ENCODE results near the gene ANGPTL2.
"Not testable (repeated sequence)": the region's sequence is repeated elsewhere in the genome, so short reads cannot be mapped to it uniquely, and the experiment has no call there.

The ANGPTL2 gene, protein sequence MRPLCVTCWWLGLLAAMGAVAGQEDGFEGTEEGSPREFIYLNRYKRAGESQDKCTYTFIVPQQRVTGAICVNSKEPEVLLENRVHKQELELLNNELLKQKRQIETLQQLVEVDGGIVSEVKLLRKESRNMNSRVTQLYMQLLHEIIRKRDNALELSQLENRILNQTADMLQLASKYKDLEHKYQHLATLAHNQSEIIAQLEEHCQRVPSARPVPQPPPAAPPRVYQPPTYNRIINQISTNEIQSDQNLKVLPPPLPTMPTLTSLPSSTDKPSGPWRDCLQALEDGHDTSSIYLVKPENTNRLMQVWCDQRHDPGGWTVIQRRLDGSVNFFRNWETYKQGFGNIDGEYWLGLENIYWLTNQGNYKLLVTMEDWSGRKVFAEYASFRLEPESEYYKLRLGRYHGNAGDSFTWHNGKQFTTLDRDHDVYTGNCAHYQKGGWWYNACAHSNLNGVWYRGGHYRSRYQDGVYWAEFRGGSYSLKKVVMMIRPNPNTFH

GRCh38 chr9:127122176-127123063 lies at the start of gene ANGPTL2:
ANGPTL2 (minus strand) TSS chr9:127122635; CDS start chr9:127108731, 13,904 bp downstream.
- in situ Hi-C loops (cut with MboI; ENCODE audit: low pct_unique_long_range_greater_than_20kb, low sequenced_read_pairs), result no loop called here
- DNase-seq, result peak; percentile 18

DNA sequence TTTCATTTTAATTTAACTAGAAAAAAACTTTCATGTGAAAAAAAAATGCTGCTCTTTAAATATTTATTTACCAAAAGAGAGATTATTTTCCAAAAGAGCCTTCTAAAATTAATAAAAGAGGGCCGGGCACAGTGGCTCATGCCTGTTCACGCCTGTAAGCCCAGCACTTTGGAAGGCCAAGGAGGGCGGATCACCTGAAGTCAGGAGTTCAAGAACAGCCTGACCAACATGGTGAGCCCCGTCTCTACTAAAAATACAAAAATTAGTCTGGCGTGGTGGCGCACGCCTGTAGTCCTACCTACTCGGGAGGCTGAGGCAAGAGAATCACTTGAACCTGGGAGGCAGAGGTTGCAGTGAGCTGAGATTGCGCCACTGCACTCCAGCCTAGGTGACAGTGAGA lies 48.9 kb upstream of the ANGPTL2 start:
- DNase-seq; in situ Hi-C loops (cut with MboI; ENCODE audit: low pct_unique_long_range_greater_than_20kb, low sequenced_read_pairs): not testable (repeated sequence)

- in situ Hi-C loops (cut with MboI; ENCODE audit: low pct_unique_long_range_greater_than_20kb, low sequenced_read_pairs), result no loop called here
- no peak for DNase-seq
These were observed 48.2 kb upstream of the ANGPTL2 start for GRCh38 chr9:127170652-127171051.

DNA sequence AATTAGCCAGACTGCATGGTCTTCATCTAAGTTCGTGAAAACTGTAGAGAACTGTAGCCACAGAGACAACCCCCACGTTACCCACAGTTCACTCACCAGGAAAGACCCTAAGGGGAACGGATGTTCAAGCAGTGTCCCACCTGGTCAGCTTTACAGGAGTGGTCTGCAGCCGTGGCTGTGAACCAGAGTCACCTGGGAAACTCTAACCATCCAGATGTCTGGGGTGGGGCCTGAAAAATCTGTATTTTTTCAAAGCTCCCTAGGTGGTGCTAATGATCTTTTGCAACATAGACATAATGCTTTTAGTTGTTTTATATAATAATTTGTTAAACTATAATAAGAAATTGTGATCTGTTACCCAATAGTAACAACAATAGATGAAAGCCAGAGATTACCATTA lies 47.7 kb upstream of the ANGPTL2 start:
- in situ Hi-C loops (cut with MboI; ENCODE audit: low pct_unique_long_range_greater_than_20kb, low sequenced_read_pairs), result no loop called here
- DNase-seq, result no peak

DNA sequence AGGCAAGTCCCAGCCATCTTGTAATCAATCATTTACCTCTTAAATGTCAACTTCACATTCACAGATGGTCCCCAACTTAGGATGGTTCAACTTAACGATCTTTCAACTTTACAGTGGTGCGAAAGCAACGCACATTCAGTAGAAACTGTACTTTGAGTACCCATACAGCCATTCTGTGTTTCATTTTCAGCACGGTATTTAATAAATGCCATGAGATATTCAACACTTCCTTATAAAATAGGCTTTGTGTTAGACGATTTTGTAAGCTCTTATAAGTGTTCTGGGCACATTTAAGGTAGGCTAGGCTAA lies 47.1 kb upstream of the ANGPTL2 start:
- DNase-seq, result no peak
- in situ Hi-C loops (cut with MboI; ENCODE audit: low pct_unique_long_range_greater_than_20kb, low sequenced_read_pairs), result no loop called here

- in situ Hi-C loops (cut with MboI; ENCODE audit: low pct_unique_long_range_greater_than_20kb, low sequenced_read_pairs), result no loop called here
- no peak for DNase-seq
These were observed 46.5 kb upstream of the ANGPTL2 start for GRCh38 chr9:127168756-127169574.

GRCh38 chr9:127167560-127168326 lies 45.3 kb upstream of the ANGPTL2 start:
- in situ Hi-C loops (cut with MboI; ENCODE audit: low pct_unique_long_range_greater_than_20kb, low sequenced_read_pairs), result no loop called here
- no peak for DNase-seq

DNA sequence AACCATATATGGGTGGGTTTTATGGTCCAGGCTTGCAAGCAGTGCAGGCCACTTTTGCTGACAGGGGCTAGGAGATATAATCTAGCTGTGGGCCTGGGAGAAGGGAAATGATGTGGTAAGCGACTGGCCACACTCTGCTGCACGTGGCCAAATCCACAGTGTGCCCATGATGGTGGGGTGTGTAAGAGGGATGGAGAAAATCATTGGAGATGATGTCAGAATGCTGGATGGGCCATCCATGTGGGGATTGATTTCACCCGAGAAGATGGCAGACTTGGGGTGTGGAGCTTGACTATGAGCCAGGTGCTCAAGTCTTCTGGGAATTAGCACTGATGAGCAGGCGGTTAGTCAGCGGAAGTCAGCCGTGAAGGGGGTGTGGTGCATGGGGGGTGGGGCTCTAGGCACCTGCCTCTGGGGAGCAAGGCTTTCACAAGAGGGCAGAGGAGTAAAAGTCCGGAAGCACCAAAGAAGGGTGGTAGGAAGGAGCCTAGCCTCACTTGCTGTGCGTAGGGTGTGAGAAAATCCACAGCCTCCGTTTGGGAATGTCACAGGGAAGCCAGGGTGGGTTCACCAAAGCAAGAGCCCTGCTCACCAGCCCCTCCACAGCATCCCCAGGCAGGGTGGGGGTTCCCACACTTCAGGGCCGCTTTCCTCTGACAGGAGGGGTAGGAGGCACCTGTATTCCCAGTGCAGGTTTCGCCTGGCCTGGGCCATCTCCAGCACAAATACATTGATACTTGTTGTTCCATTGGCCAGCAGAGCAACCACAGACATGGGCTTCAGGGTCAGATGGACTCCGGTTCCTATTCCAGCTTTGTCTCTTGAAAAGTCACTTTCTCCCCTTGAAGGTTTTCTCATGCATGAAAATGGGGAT lies 44.5 kb upstream of the ANGPTL2 start:
- DNase-seq, result peak; percentile 11
- in situ Hi-C loops (cut with MboI; ENCODE audit: low pct_unique_long_range_greater_than_20kb, low sequenced_read_pairs), result no loop called here

DNA sequence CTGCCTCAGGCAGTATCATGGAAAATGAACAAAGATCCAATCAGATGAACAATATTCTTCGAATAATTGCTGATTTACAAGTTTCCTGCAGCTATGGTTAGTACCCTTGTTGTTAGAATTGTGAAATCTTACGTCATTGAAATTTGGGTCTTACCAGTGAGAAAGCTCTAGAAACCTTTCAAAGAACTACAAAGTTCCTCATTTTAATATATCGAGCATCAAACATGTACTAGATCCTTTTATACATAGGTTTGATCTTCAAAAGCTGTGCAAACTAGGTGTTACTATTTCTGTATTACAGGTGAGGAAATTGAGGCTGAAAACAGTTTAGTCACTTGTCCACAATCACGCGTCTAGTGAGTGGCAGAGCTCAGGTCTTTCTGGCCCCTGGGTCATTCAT lies 43.7 kb upstream of the ANGPTL2 start:
- in situ Hi-C loops (cut with MboI; ENCODE audit: low pct_unique_long_range_greater_than_20kb, low sequenced_read_pairs), result no loop called here
- no peak for DNase-seq

DNA sequence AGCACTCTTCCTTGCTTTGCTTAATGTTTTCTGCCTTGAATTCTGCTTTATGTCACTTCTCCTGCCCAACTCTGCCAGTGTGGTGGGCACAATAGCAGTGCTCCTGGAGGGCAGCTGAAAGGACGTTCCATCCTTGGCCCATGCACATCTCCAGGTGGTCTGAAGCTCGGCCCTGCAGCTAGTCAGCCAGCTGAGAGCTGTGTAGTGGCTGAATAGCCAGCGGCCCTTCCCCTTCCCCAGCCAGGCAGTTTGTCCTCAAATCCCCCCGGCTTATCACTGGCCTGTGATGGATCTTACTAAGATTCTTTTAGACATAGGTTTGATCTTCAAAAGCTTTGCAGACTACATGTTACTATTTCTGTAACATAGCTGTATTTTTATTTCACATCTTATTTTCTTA lies 42.7 kb upstream of the ANGPTL2 start:
- DNase-seq, result no peak
- in situ Hi-C loops (cut with MboI; ENCODE audit: low pct_unique_long_range_greater_than_20kb, low sequenced_read_pairs), result no loop called here

DNA sequence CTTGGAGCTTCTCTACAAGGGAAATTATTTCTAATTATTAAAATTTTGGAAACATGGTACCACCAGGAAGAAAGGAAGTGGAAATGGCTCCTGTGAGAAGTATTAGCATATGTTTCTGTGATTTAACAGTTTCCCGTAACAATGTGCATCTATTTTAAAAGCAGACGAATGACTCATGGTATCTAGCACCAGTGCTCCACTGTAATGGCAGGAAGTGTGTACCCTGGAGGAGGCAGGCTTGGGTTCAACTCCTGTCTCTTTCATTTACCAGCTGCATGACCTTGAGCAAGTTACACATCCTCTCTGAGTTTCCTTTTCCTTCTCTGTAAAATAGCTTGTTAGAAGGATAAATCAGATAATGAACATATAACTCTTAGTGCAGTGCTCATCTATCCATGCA lies 41.0 kb upstream of the ANGPTL2 start:
- peak; percentile 7 for DNase-seq
- in situ Hi-C loops (cut with MboI; ENCODE audit: low pct_unique_long_range_greater_than_20kb, low sequenced_read_pairs), result no loop called here

DNA sequence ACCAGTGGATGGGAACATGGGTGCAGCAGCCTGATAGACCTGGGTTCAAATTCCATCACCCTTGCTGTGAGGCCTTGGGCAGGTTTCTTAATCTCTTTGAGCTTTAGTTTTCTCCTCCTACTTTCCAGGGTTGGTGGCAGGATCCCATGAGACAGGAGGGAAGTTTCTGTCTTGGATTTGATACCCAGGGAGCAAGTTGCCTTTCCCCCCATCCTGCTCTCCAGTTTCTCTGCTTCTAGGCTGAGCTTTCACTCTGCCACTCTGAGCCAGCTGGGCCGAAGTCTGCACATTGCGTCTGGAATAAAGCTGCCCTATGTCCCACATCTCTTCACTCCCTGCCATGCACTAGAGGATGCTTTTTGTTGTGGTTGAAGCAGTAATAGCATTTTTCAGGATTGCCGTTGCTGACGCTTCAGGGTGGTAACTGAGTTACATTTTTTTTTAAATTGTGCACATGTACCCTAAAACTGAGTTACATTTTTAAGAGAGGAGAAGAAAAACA lies 40.5 kb upstream of the ANGPTL2 start:
- in situ Hi-C loops (cut with MboI; ENCODE audit: low pct_unique_long_range_greater_than_20kb, low sequenced_read_pairs), result no loop called here
- no peak for DNase-seq

GRCh38 chr9:127162046-127162863 lies 39.8 kb upstream of the ANGPTL2 start:
- DNase-seq, result peak; percentile 12
- in situ Hi-C loops (cut with MboI; ENCODE audit: low pct_unique_long_range_greater_than_20kb, low sequenced_read_pairs), result no loop called here

DNA sequence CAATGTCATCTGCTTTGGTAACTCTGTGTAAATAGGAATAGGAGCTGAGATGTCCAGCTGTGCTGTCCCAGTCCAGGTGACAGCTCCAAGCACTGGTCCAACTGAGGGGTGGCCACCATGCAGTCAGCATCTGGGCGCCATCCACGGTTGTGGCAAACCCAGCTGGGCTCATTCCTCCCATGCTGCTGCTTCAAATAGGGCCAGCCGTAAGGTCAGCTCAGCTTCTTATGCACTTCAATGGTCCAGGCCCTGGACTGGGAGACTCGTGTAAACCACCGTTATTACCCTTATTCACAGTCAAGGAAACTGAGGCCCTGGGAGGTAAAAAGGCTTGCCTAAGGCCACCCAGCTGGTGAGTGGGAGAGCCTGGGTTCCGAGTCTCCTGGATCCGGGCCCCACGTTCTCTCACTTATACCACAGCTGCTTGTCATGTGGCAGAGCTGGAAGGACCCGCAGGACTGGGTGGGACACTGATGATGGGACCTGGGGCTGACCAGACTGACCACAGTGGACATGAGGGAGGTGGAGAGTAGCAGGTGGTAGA lies 38.7 kb upstream of the ANGPTL2 start:
- in situ Hi-C loops (cut with MboI; ENCODE audit: low pct_unique_long_range_greater_than_20kb, low sequenced_read_pairs), result no loop called here

GRCh38 chr9:127159949-127160610 lies 37.6 kb upstream of the ANGPTL2 start:
- in situ Hi-C loops (cut with MboI; ENCODE audit: low pct_unique_long_range_greater_than_20kb, low sequenced_read_pairs), result no loop called here
- no peak for DNase-seq

More for the DNA sequence above, 38.7 kb upstream of the ANGPTL2 start:
- no peak for DNase-seq

- no peak for DNase-seq
- in situ Hi-C loops (cut with MboI; ENCODE audit: low pct_unique_long_range_greater_than_20kb, low sequenced_read_pairs), result no loop called here
These were observed 36.9 kb upstream of the ANGPTL2 start for GRCh38 chr9:127159325-127159801.
